ENCODE measurements around the gene MET. TPM values are rescaled to one million over a fixed set of nuclear protein-coding genes. Genes with fewer than 3 reads are reported as not detected.
"Not testable (repeated sequence)": the region's sequence is repeated elsewhere in the genome, so short reads cannot be mapped to it uniquely, and the experiment has no call there.

Gene MET
- total RNA-seq, 6 donors from 2014 or later, result 32.4 to 114 (median 82.2) TPM

GRCh38 chr7:116752305-116753074 lies 80.5 kb downstream of the MET start:
- Histone ChIP-seq H3K27ac (no peak overlapping the region), H3K36me3 (no peaks in the 10 kb centered on the region), H3K9me3 (no peaks in the 10 kb centered on the region), H3K27me3 (no peaks in the 10 kb centered on the region), H3K4me3 (no peak overlapping the region), H3K4me1 (no peaks in the 10 kb centered on the region)
- ATAC-seq (ENCODE audit: low FRiP score in 2 of 2) (no peak), DNase-seq (no peak)
- 65 to 68% methylated on average over 9 of the region's 9 CpGs for WGBS, 2 donors
- TF ChIP-seq POLR2A (IDR thresholded peaks at IDR 0.05), result no peak
- TF ChIP-seq POLR2AphosphoS5 (IDR thresholded peaks at IDR 0.05), result no peak
- no peak for TF ChIP-seq EP300 (IDR thresholded peaks at IDR 0.05)
- TF ChIP-seq CTCF (IDR thresholded peaks at IDR 0.05), result no peak

- ATAC-seq (ENCODE audit: low FRiP score in 2 of 2), result no peak
- H3K27me3 ChIP-seq, result no peaks in the 10 kb centered on the region
- H3K4me1 ChIP-seq, result no peaks in the 10 kb centered on the region
- 70 to 77% methylated on average over 2 of the region's 2 CpGs for WGBS, 2 donors
- TF ChIP-seq POLR2AphosphoS5 (IDR thresholded peaks at IDR 0.05), result no peak
- no peak for TF ChIP-seq POLR2A (IDR thresholded peaks at IDR 0.05)
- no peak for TF ChIP-seq CTCF (IDR thresholded peaks at IDR 0.05)
- TF ChIP-seq EP300 (IDR thresholded peaks at IDR 0.05), result no peak
- no peak overlapping the region for H3K27ac ChIP-seq
- H3K4me3 ChIP-seq, result no peak overlapping the region
- no peaks in the 10 kb centered on the region for H3K36me3 ChIP-seq
- no peaks in the 10 kb centered on the region for H3K9me3 ChIP-seq
- DNase-seq, result no peak
Observed at GRCh38 chr7:116753130-116753529, 81.1 kb downstream of the MET start.

GRCh38 chr7:116754186-116754585 lies 82.2 kb downstream of the MET start:
- no peak overlapping the region for H3K27ac ChIP-seq
- TF ChIP-seq CTCF (IDR thresholded peaks at IDR 0.05) (no peak), POLR2A (IDR thresholded peaks at IDR 0.05) (no peak), EP300 (IDR thresholded peaks at IDR 0.05) (no peak), POLR2AphosphoS5 (IDR thresholded peaks at IDR 0.05) (no peak)
- DNase-seq (no peak), ATAC-seq (ENCODE audit: low FRiP score in 2 of 2) (no peak)
- WGBS, 2 donors, result 93% methylated on average over 4 of the region's 4 CpGs
- no peak overlapping the region for H3K4me3 ChIP-seq
- H3K4me1 ChIP-seq, result no peaks in the 10 kb centered on the region
- no peaks in the 10 kb centered on the region for H3K36me3 ChIP-seq
- H3K27me3 ChIP-seq, result no peaks in the 10 kb centered on the region
- H3K9me3 ChIP-seq, result no peaks in the 10 kb centered on the region

- DNase-seq (no peak), ATAC-seq (ENCODE audit: low FRiP score in 2 of 2) (no peak)
- Histone ChIP-seq H3K27me3 (no peaks in the 10 kb centered on the region), H3K4me1 (no peaks in the 10 kb centered on the region), H3K27ac (no peak overlapping the region), H3K9me3 (no peaks in the 10 kb centered on the region), H3K36me3 (no peaks in the 10 kb centered on the region), H3K4me3 (no peak overlapping the region)
- TF ChIP-seq CTCF (IDR thresholded peaks at IDR 0.05) (no peak), POLR2A (IDR thresholded peaks at IDR 0.05) (no peak), POLR2AphosphoS5 (IDR thresholded peaks at IDR 0.05) (no peak), EP300 (IDR thresholded peaks at IDR 0.05) (no peak)
- 93 to 97% methylated on average over 4 of the region's 4 CpGs for WGBS, 2 donors
Observed at GRCh38 chr7:116757283-116757682, 85.3 kb downstream of the MET start.

GRCh38 chr7:116759642-116760041 lies 87.6 kb downstream of the MET start:
- H3K9me3 ChIP-seq; ATAC-seq (ENCODE audit: low FRiP score in 2 of 2): not testable (repeated sequence)
- WGBS, 2 donors, result 90% methylated on average over 5 of the region's 5 CpGs

More at GRCh38 chr7:116759642-116760041, 87.6 kb downstream of the MET start:
- H3K4me1 ChIP-seq, H3K4me3 ChIP-seq, H3K36me3 ChIP-seq, H3K27ac ChIP-seq, H3K27me3 ChIP-seq, DNase-seq: not testable (repeated sequence)
